Hepatocyte (in vitro differentiated cells): ENCODE results near the gene ITGA4.

Experiments used
- EZH2phosphoT487 ChIP-seq: fragments of 200-600 bp; sonication (generic); IDR thresholded peaks from one replicate; pipeline ENCODE4 v1.6.1; 2018; ENCODE audit warnings: antibody characterized with exemption, mild to moderate bottlenecking, low read depth, moderate library complexity; ENCODE audit not compliant: unreplicated experiment, severe bottlenecking
- TF ChIP-seq, protein P1 (sequence below): fragments of 200-600 bp; sonication (generic); IDR thresholded peaks from 2 replicates; pipeline ENCODE4 v1.5.1; 2016; ENCODE audit warnings: antibody characterized with exemption, mild to moderate bottlenecking; ENCODE audit not compliant: poor library complexity

- TF ChIP-seq, protein P1, sequence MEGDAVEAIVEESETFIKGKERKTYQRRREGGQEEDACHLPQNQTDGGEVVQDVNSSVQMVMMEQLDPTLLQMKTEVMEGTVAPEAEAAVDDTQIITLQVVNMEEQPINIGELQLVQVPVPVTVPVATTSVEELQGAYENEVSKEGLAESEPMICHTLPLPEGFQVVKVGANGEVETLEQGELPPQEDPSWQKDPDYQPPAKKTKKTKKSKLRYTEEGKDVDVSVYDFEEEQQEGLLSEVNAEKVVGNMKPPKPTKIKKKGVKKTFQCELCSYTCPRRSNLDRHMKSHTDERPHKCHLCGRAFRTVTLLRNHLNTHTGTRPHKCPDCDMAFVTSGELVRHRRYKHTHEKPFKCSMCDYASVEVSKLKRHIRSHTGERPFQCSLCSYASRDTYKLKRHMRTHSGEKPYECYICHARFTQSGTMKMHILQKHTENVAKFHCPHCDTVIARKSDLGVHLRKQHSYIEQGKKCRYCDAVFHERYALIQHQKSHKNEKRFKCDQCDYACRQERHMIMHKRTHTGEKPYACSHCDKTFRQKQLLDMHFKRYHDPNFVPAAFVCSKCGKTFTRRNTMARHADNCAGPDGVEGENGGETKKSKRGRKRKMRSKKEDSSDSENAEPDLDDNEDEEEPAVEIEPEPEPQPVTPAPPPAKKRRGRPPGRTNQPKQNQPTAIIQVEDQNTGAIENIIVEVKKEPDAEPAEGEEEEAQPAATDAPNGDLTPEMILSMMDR = no peak
- TF ChIP-seq EZH2phosphoT487 = no peak
Observed at GRCh38 chr2:181575024-181575649, 118.0 kb downstream of the ITGA4 start.
